ENCODE measurements around the gene GPX5.
A peak's percentile ranks its signal among the peaks of the same experiment; 100 is the strongest.

GPX5 gene

DNA sequence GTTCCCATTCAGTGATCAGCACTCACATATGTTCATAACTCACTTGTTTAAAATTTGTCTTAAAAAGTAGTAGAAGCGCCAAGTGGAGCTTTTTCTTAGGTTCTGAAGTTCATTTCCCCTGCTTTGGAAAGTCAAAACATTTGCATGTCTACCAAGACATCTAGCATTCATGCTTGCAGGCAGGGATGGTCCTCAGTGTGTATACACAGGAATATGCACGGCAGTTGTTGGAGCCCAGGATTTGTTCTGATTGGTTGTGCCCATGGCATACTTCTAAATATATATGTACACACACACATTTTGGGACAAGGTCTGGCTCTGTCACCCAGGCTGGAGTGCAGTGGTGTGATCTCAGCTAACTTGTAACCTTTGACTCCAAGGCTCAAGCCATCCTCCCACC, 7.7 kb upstream of the GPX5 start:
- TF ChIP-seq, protein P1, sequence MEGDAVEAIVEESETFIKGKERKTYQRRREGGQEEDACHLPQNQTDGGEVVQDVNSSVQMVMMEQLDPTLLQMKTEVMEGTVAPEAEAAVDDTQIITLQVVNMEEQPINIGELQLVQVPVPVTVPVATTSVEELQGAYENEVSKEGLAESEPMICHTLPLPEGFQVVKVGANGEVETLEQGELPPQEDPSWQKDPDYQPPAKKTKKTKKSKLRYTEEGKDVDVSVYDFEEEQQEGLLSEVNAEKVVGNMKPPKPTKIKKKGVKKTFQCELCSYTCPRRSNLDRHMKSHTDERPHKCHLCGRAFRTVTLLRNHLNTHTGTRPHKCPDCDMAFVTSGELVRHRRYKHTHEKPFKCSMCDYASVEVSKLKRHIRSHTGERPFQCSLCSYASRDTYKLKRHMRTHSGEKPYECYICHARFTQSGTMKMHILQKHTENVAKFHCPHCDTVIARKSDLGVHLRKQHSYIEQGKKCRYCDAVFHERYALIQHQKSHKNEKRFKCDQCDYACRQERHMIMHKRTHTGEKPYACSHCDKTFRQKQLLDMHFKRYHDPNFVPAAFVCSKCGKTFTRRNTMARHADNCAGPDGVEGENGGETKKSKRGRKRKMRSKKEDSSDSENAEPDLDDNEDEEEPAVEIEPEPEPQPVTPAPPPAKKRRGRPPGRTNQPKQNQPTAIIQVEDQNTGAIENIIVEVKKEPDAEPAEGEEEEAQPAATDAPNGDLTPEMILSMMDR (IDR thresholded peaks at IDR 0.05; ENCODE audit: poor library complexity, severe bottlenecking), result no peak
- ATAC-seq (ENCODE audit: low read depth) (no peak), DNase-seq (ENCODE audit: low spot score) (no peak)
- H3K27ac ChIP-seq (ENCODE audit: poor library complexity, severe bottlenecking), result no peak overlapping the region
- H3K27me3 ChIP-seq (ENCODE audit: insufficient read depth, poor library complexity, severe bottlenecking), result peaks cover 11% of the 10 kb centered on the region
- no peaks in the 10 kb centered on the region for H3K36me3 ChIP-seq (ENCODE audit: low read depth)
- H3K9me3 ChIP-seq (ENCODE audit: severe bottlenecking), result no peaks in the 10 kb centered on the region
- no peak overlapping the region for H3K4me3 ChIP-seq (ENCODE audit: severe bottlenecking)
- H3K4me1 ChIP-seq (ENCODE audit: insufficient read depth, poor library complexity, severe bottlenecking), result no peaks in the 10 kb centered on the region

- no peaks in the 10 kb centered on the region for H3K36me3 ChIP-seq (ENCODE audit: low read depth)
- no peaks in the 10 kb centered on the region for H3K4me1 ChIP-seq (ENCODE audit: insufficient read depth, poor library complexity, severe bottlenecking)
- TF ChIP-seq, protein P1 (IDR thresholded peaks at IDR 0.05; ENCODE audit: poor library complexity, severe bottlenecking), result no peak
Observed at GRCh38 chr6:28522594-28523240, 3.0 kb upstream of the GPX5 start.

DNA sequence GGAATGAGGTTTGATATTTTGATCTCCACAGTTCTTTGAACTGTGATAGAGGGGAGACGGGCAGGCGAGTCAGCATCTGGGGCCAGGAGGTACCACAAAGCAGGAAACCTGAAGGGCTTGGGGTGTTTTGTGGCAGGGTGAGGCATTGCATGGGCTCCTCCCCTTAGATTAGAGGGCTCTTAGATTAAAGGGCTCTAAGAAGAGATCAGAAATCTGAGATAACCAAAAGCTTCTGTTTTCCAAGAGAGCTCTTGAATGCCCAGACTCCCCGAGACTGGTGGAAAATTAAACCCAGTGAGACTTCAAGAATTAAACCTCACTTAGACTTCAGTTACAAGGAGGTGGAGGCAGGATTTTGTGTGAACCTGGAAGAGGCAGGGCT, 2.4 kb upstream of the GPX5 start:
- DNase-seq (ENCODE audit: low spot score) (no peak), ATAC-seq (ENCODE audit: low read depth) (0 out of 3 replicates have a peak, but pooled peaks have one; percentile 27)
- Histone ChIP-seq H3K27me3 (ENCODE audit: insufficient read depth, poor library complexity, severe bottlenecking) (peaks cover 8% of the 10 kb centered on the region), H3K27ac (ENCODE audit: poor library complexity, severe bottlenecking) (no peak overlapping the region), H3K4me1 (ENCODE audit: insufficient read depth, poor library complexity, severe bottlenecking) (no peaks in the 10 kb centered on the region), H3K36me3 (ENCODE audit: low read depth) (no peaks in the 10 kb centered on the region), H3K9me3 (ENCODE audit: severe bottlenecking) (no peaks in the 10 kb centered on the region), H3K4me3 (ENCODE audit: severe bottlenecking) (no peak overlapping the region)
- TF ChIP-seq, protein P1 (IDR thresholded peaks at IDR 0.05; ENCODE audit: poor library complexity, severe bottlenecking), result no peak

More at GRCh38 chr6:28522594-28523240, 3.0 kb upstream of the GPX5 start:
- DNase-seq (ENCODE audit: low spot score) (no peak), ATAC-seq (ENCODE audit: low read depth) (no peak)
- H3K27ac ChIP-seq (ENCODE audit: poor library complexity, severe bottlenecking), result no peak overlapping the region
- no peak overlapping the region for H3K4me3 ChIP-seq (ENCODE audit: severe bottlenecking)
- H3K27me3 ChIP-seq (ENCODE audit: insufficient read depth, poor library complexity, severe bottlenecking), result peaks cover 8% of the 10 kb centered on the region
- no peaks in the 10 kb centered on the region for H3K9me3 ChIP-seq (ENCODE audit: severe bottlenecking)

DNA sequence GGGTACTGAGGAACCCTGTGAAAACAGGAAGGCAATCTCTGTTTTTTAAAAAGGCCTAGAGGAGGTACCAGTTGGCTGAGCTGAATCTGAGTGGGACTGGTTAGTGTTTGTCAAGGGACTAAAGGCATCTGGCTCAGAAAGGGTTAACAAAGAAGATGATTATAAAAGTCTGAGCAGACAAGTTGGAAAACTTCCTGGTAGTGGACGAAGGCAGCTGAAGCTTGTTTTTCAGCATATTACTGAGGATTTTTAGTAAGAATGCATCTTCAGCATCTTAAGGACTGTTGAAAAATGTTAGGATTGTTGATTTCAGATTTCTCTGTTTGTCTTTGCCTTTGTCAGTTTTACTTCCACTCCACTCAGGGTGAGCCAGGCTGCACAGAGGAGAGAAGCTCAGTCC, 5.1 kb downstream of the GPX5 start:
- no peak for DNase-seq (ENCODE audit: low spot score)
- ATAC-seq (ENCODE audit: low read depth), result no peak
- H3K36me3 ChIP-seq (ENCODE audit: low read depth), result no peaks in the 10 kb centered on the region
- TF ChIP-seq, protein P1 (IDR thresholded peaks at IDR 0.05; ENCODE audit: poor library complexity, severe bottlenecking), result no peak
- H3K4me1 ChIP-seq (ENCODE audit: insufficient read depth, poor library complexity, severe bottlenecking), result no peaks in the 10 kb centered on the region
- H3K9me3 ChIP-seq (ENCODE audit: severe bottlenecking), result no peaks in the 10 kb centered on the region
- peaks cover 7% of the 10 kb centered on the region for H3K27me3 ChIP-seq (ENCODE audit: insufficient read depth, poor library complexity, severe bottlenecking)
- H3K4me3 ChIP-seq (ENCODE audit: severe bottlenecking), result no peak overlapping the region
- no peak overlapping the region for H3K27ac ChIP-seq (ENCODE audit: poor library complexity, severe bottlenecking)

GRCh38 chr6:28531479-28532128, 5.9 kb downstream of the GPX5 start:
- Histone ChIP-seq H3K27ac (ENCODE audit: poor library complexity, severe bottlenecking) (no peak overlapping the region), H3K36me3 (ENCODE audit: low read depth) (no peaks in the 10 kb centered on the region), H3K4me3 (ENCODE audit: severe bottlenecking) (no peak overlapping the region), H3K27me3 (ENCODE audit: insufficient read depth, poor library complexity, severe bottlenecking) (peaks cover 3% of the 10 kb centered on the region), H3K9me3 (ENCODE audit: severe bottlenecking) (no peaks in the 10 kb centered on the region), H3K4me1 (ENCODE audit: insufficient read depth, poor library complexity, severe bottlenecking) (no peaks in the 10 kb centered on the region)
- no peak for ATAC-seq (ENCODE audit: low read depth)
- TF ChIP-seq, protein P1 (IDR thresholded peaks at IDR 0.05; ENCODE audit: poor library complexity, severe bottlenecking), result no peak
- no peak for DNase-seq (ENCODE audit: low spot score)

All from RWPE2 (cell line).